Fibroblast of skin of left biceps (primary cell): ENCODE results near the gene TRAF5.

Experiments
- DNase-seq, 2 experiments: peaks; one replicate each; pipeline ENCODE4 v3.0.0-alpha.2; 2013; ENCODE audit warnings: low read depth in 2 of 2

TRAF5 gene

DNA sequence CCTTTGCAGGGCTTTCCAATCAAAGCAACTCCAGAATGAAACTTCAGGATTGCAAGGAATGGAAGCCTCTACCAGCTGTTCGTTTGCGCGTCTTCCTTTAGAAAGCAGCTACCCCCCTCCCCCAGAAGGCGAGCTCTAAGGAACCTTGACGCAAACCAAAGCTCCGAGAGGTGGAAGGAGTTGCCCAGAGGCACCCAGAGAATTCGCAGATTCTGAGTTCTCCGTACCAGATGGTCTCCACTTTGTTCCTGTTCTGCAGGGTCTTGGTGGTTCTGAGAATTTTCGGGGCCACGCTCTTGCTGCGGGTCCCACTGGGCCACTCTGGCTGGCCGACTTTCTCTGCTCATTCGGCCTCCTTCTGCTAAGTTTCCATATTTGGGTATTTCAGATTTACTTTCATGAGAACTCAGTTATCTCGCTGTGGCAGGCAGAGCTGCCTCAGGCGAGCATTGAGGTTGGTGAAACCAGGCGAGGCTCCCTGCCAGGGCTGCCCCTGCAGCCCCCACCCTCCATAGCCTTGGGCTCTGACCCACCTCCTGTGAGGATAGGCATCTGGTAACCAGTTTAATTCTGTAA lies 801 bp downstream of the TRAF5 start:
- no peak for DNase-seq

DNA sequence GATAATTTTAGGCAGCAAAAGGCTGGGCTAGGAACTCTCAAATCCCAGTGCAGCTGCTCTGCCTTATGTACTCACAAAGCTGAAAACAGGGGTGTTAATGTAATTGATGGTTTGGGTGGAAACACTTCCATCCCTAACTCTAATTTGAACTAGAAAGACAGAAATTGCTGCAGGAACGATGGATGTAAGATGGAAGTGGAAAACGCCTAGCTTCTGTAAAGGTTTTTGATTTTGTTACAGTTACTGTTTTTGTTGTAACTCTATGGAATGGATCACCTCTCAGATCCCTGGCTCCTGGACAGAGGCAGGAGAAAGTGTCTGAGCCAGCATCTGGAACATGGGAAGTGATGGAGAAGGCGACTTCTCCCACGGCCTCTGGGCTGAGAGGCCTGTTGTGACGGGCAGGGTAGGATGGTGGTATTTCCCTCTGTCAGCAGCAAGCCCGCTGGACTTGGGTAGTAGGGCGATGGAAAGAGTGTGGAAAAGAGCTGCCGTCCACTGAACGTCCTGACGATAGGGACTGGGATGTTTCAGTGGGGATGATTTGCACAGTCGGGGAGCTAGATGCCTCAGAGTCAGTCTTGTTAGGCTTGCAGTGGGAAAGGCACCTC lies 1.6 kb downstream of the TRAF5 start:
- DNase-seq, result no peak

DNA sequence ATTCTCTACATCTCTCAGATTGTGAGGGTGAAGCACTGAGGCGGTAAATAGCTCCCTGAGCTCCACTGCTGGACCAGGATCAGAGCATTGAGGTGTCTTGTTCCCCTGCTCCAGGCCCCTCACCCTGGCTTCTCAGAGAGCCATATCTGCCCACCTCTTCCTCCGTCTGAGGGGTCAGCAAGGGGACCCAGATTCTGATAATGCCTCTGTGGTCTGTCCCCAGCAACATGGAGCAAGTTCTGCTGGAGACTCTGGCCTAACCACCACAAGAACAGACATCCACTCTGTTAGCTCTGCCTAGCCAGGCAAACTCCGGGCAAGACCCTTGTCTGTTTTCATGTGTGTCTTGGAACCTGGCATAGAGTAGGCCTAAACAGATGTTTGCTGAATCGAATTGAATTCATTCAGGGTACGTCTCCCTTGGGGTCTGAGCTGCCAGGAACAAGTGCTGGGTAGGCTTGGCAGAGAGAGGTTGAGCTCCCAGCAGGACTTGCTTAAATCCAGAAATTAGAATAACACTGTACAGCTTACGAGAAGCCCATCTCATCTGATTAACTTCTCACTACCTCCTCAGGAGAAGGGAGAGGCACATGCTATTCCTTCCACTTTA lies 2.3 kb downstream of the TRAF5 start:
- no peak for DNase-seq

DNA sequence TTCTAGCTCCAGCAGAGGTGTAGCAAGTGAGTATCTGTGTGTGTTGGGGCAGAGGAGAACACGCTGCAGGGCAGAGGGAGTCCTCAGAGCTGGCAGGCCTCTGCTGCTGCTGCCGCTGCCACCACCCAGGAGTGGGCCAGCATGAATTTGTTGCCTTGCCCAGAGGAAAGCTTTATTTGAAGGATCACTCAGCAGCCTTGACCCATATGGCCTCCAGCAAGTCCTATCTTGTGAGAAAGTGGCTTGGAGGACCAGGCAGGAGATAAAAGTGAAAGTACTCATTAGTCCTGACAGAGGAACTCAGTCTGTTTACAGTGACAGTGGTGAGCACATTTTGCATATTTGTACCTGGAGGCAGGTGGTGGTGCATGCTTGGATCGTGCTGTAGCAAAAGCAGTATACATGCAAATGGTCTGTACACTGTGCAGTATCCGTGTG lies 3.1 kb downstream of the TRAF5 start:
- DNase-seq, result no peak

DNA sequence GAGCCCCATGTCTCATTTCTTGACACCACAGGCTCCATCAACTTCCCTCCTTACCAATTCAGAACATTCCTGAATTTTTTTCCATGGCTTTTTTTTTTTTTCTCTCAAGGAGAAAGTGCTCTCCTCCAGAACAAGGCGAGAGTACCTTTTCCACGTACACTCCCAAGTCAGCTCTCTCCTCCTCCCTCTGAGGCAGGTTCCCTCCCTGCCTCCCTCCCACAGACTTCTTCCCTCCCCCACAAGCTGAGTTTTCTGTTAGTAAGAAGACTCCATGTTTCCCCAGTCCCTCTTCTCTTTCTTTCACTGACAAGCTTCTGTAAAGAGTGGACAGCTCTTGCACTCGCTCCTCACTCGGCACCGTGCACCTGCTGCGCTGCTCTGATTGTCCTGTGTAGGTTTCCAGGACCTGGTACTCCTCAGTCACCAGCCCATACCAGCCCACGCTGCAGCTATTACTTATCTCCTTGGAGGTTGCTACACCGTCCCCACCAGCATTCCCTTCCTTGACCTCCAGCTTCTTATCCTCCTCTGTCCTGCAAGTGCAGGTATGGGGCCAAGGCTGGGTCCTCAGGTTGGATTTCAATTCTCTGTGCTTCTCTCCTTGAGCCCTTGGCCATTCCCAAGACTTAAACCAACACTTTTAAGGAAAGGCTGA lies 3.8 kb downstream of the TRAF5 start:
- no peak for DNase-seq

DNA sequence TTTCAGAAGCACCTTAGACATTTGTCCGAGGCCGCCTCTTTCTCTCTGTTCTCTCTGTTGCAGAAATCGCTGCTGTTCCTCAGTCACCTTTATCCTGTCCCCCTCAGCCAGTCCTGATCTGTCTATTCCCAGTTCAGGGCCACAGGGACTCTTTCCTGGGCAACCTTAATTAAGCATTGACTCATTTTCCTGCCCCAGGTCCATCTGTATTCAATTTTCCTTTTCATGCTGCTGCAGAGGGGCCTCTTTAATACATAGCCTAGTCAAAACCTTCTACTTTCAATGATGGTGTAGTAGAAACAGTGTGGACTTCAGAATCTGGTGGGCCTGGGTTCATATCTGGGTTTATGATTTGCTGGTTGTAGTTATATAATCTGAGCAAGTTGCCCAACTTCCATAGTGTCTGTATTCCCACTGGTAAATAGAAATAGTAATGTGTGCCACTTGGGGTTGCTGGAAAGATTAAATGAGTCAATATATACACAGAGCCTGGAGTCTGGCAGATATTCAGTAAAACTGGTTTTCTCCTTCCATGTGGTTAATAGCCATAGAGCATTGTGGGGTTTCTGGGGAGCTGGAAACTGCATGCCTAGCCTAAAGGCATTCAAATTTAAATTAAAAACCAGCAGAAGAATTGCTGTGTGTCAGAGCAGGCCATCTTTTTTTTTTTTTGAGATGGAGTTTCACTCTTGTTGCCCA lies 4.5 kb downstream of the TRAF5 start:
- DNase-seq, result peak in 1 of 2 experiments; percentile 26

DNA sequence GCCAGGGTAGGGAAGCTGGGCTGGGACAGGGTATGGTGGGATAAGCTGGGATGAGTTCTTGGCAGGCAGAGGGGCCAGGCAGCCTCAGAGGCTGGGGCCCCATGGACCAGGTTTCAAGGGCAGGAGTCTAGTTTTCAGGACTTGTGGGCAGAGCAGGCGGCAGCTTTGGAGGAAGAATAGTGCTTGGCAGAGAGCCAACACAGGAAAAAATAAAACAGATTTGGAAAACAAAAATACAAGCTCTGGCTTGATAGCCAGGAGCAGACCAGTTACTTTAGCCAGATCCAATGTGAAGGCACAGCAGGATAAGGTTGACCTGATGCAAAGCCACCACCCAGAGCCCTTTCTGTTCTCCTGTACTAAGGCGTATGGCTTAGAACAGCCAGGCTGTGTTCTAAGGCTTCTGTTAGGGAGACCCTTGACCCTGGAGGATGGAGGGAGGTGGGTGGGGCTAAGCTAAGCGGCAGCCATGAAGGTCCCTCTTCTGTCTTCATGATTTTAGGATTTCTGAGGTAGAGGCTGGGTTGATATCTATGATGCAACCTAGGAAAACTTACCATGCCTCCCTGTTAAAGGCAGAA lies 5.5 kb downstream of the TRAF5 start:
- DNase-seq, result no peak

DNA sequence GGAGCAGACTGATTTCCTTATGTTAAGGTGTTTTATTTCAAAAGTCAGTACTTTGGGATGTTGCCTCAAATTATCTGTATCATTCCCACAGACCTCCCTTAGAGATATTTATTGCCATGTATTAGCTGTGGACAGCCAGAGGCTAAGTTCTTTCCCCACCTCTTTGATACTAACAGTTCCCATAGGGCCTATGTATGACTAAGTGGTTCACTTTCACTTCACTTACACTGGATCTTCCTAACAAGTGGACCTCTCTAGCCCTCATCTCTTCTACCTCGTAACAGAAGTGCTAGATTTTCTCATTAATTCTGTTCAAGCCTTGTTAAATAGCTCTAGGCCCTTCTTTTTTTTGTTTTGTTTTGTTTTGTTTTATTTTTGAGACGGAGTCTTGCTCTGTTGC lies 6.2 kb downstream of the TRAF5 start:
- no peak for DNase-seq

DNA sequence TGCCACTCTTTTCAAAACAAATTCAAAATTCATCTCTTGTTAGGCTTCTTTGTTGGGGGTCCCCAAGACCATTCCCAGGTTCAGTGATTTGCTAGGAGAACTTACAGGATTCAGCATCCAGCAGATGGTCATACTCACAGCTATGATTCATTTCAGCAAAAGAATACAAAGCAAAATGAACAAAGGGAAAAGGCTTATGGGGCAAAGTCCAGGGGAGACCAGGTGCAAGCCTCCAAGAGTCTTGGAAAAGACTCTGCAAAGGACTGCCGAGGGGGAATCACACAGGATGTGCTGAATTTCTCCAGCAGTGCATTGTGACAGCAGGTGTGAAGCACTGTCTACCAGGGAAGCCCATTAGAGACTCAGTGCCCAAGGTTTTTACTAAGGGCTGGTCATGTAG lies 7.3 kb downstream of the TRAF5 start:
- no peak for DNase-seq

DNA sequence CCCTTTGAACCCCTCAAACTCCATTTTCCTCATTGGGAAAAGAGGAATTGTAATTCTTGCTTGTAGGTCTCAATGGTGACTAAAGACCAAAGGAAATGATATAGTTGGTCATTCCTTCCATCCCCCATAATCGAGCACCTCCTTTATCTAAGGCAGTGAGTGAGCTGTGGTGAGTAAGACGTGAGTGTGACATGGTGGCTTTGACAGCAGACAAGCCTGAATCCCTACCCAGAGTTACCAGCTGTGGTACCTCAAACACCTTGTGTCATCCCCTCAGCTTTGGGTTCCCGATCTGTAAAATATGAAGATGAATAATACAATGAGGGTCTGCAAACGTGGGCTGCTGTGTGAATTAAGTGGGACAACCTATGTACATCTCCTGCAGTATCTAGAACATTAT lies 8.4 kb downstream of the TRAF5 start:
- no peak for DNase-seq

DNA sequence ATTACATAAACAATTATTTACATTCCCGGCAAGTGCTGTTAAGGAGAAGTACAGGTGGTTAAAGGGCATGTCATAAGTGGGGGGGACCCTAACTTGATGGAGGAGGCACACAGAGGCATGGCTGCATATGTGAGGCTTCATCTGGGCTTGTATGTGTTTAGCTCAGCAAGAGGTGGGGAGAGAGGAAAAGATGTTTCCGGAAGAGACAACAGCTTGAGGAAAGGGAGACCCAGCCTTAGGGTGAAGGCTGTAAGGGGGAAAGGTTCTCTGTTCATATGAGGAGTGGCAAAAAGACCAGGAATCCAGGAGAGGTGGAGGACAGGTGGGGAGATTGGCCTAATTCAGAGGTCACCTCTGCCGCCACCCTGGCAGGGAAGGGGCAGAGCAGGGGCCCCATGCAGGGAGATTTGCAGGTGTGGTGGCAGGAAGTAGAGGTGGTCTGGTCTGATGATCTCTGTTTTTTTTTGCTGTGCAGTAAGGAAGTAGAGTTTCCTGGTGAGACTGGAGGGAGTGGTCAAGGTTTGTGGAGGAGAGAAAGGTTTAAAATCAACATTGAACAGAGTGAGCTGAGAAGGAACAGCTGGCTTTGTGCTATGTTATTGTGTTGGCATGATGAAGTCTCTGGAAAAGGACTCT lies 9.0 kb downstream of the TRAF5 start:
- no peak for DNase-seq

DNA sequence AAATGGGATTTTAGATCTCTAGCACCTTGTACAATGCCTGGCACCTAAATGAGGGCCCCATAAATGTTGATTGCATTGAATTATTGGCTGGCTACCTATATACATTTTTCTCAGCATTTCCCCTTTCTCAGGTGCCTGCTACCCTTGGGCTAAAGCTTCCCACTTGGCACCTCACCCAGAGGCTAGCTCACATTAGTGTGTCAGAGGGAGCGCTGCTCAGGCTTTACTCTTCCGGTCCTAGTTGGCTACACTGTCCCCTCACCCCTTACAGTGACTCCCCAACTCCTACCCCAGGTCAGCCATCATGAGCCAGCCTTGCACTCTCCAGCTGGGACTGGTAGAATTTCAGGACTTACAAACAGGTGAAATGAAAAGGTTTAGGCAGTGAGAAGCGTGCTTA lies 9.5 kb downstream of the TRAF5 start:
- DNase-seq, result no peak

DNA sequence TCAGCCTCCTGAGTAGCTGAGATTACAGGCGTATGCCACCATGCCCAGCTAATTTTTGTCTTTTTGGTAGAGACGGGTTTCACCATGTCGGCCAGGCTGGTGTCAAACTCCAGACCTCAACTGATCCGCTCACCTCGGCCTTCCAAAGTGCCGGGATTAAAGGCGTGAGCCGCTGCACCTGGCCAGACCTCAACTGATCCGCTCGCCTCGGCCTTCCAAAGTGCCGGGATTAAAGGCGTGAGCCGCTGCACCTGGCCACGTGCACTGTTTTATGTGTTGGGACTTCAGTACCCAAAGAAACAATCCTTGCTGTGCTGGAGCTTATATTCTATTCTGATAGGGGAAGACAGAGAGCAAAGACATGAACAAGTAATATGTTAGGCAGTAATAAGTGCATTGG lies 10.1 kb downstream of the TRAF5 start:
- no peak for DNase-seq

DNA sequence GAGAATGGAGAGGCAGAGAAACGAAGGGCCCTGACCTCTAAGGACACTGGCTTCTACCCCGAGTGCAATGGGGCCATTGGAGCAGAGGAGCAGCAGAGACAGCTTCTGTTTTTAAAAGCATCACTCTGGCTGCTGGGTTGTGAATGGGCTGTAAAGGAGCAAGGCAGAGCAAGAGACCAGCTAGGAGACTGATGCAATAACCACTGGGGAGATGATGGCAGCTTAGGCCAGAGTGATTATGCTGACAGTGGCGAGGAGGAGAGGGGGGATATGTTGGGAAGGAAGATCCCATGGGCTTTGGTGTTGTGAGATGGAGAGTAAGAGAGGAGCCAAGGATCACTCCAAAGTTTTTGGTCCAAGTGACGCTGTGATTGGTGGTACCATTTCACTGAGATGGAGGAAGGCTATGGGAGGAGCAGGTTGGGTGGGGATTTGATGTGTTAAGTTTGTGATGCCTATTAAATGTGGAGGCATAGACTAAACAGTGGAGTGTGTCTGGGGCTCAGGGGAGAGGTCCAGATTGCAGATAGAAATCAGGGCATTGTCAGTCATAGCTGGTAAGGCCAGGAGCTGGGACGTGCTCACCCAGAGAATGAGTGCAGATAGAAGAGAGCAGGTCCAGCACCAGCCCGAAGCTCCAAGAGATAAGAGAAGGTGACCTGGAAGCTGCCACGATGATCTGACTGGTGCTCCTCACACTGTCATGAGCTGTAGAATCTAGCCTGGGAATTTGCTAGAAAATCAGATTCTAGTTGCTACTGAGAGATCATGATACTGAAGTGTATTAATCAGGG lies 11.0 kb downstream of the TRAF5 start:
- no peak for DNase-seq

DNA sequence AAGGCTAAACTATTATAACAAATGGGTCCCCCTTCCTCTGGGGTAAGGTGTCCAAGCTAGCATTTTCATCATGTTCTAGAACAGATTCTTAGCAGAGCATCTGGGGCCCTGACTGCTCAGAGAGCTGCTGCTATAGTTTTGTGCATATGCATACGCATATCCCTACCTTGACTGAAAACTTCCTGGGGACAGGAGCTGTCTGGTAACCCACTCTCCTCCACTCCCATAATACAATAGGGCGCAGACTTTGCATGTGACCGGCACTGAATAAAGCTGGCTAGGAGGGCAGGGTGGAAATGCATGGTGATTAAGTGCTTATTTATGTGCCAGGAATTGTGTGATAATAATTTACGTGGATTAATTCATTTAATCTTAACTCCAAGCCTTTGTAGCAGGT lies 11.6 kb downstream of the TRAF5 start:
- DNase-seq, result no peak

DNA sequence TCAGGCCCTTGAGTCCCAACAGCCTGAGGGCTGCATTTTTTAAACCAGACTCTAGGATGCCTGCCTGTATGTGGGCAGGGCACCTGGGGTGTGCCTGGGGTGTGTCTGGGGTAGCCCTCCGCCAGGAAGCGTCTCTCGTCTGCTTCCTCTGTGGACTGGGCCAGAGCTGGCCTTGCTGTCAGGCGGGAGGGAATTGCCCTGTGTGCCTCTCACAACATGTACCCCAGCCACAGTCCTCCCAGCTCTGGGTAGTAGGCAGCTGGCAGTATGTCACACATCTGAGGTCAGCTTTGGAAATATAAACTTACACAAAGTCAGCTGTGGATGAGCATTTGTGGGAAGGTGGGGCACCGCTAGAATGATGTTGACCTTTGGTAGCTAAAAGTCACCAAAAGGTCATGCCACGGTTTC lies 13.0 kb downstream of the TRAF5 start:
- no peak for DNase-seq

DNA sequence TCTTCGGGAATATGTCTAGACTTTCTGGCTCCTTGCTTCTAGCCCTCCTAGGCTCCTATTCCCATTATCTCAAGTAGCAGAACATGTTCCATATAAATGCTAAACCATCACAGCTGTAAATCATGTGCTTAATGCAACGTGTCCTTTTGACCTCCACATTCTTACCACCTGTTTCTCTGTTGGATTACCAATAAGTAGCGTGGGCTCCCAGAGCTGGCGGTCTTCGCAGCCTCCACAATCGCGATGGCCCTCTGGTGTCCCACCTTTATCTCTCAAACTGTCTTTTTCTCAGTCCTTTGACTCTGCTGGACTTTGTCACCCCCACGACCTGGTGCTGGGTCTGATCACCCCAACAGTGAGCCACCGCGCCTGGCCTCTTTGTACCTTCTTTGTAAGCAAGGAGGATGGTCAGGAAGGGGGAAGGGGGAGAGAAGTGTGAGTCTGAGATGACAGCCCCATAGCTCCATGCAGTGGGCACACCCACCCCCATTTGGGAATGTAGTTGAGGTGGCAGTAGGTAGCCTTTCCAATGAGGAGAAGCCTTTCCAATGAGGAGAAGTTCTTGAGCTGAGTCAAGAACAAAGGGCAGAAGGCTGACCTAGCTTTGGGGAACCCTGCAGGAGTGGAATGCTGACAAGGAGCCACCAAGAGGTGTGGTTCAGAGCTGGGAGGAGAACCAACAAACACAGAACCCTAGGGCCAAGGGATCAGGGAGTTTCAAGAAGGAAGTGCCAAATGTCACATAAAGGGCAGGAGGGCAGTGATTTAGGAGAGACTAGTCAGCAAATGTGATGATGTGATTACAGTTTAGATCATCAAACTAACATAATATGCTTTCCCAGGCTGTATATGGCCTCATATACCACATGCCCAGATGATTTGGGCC lies 14.2 kb downstream of the TRAF5 start:
- no peak for DNase-seq

DNA sequence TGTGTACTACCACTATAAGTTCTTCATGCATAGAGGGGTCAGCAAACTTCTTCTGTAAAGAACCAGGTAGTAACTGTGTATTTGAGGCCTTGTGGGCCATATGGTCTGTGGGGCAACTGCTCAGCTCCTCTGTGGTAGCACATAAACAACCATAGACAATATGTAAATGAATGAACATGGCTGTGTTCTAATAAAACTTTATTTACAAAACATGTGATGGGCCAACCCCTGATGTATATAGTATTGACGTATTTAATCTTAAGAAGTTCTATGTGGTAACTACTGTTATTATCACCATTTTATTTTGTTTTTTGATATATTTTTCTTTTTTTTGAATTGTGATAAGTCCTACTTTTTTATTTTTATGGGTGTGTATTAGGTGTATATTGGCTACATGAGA lies 15.4 kb downstream of the TRAF5 start:
- no peak for DNase-seq

DNA sequence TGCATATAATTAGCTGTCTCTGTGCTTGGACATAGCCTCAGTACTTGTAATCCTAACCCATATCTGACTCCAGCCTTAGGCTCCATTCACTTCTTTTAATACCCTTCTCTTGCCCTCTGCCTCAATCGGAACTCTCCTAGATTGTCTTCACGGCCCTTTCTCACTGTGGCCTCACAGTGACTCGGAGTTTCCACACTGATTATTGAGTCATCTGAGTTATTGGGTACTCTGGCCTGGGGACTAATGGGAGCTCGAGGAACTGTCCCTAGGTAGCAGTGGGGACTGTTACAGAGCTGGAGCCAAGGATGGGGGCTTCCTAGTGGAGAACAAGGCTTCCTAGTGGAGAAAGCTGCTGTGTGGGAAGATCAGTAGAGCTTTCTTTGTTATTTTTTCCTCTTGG lies 17.0 kb downstream of the TRAF5 start:
- DNase-seq, result no peak

DNA sequence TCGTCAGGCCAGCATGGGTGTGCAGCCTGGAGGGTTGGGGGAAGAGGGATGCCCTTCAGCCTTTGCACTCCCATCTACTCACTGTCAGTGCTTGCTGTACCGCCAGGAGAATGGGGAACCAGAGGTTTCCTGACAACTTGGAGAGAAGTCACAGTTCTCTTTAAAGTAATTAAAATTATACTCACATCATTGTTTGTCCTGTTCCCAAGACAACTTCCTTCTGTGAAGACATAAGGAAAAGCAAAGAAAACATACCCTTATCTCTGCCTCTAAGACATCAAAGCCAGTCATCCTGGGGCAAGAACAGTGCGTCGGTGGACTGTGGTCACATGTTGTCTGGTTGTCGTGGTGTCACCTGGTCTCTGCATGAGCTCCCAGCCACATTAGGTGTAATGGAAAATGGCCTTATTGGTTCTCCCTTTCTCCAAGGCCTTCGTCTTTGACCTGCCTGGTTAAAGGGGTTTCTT lies 17.6 kb downstream of the TRAF5 start:
- no peak for DNase-seq
